ENCODE data around the gene ZNF84. TPM values are rescaled to one million over a fixed set of nuclear protein-coding genes. Genes with fewer than 3 reads are reported as not detected.

Gene ZNF84
- total and polyA plus RNA-seq, 11 donors = 6.7 to 24.0 (median 14.2) TPM

- no peak for TF ChIP-seq POLR2A (IDR thresholded peaks at IDR 0.05)
- H3K4me3 ChIP-seq = no peak overlapping the region
- ATAC-seq (no peak), DNase-seq (no peak)
- H3K27ac ChIP-seq = no peak overlapping the region
- H3K27me3 ChIP-seq = no peaks in the 10 kb centered on the region
- peaks cover 0 to 97% (median 45%) of the 10 kb centered on the region in 12 donors for H3K9me3 ChIP-seq
- no peaks in the 10 kb centered on the region for H3K4me1 ChIP-seq
- H3K36me3 ChIP-seq = peaks cover 0 to 3% (median 0%) of the 10 kb centered on the region in 9 donors
- intact Hi-C loops (cut with DNase I) = no loop called here
- WGBS, 4 donors = 81 to 97% (median 91%) methylated on average over 2 of the region's 2 CpGs
Observed at GRCh38 chr12:133023566-133023965, 13.7 kb upstream of the ZNF84 start.

GRCh38 chr12:133026996-133027395 is 10.3 kb upstream of the ZNF84 start:
- H3K27me3 ChIP-seq = no peaks in the 10 kb centered on the region
- peaks cover 0 to 93% (median 30%) of the 10 kb centered on the region in 12 donors for H3K9me3 ChIP-seq
- ATAC-seq (no peak), DNase-seq (no peak)
- no peak for TF ChIP-seq CTCF (IDR thresholded peaks at IDR 0.05)
- no peak for TF ChIP-seq POLR2A (IDR thresholded peaks at IDR 0.05)
- 90 to 93% (median 92%) methylated on average over 7 of the region's 7 CpGs for WGBS, 4 donors
- H3K4me3 ChIP-seq = no peak overlapping the region
- intact Hi-C loops (cut with DNase I) = no loop called here
- no peaks in the 10 kb centered on the region for H3K4me1 ChIP-seq
- H3K27ac ChIP-seq = no peak overlapping the region
- H3K36me3 ChIP-seq = no peaks in the 10 kb centered on the region

GRCh38 chr12:133038118-133038709 is 905 bp downstream of the ZNF84 start:
- ATAC-seq (no peak), DNase-seq (no peak)
- 45 to 53% (median 50%) methylated on average over 4 of the region's 4 CpGs for WGBS, 4 donors
- intact Hi-C loops (cut with DNase I) = loop anchor here in 6 of 10 donors (5.0 to 10.0 kb wide), 5 partner anchors 39 to 94 kb away; partner anchors contain the start of genes ZNF26 (in 4 of the 6), ZNF10 (in 2 of the 6), ZNF891 (in 2 of the 6) and ZNF140 (in 1 of the 6)
- no peak for TF ChIP-seq CTCF (IDR thresholded peaks at IDR 0.05)
- TF ChIP-seq POLR2A (IDR thresholded peaks at IDR 0.05) = no peak
- H3K27me3 ChIP-seq = no peaks in the 10 kb centered on the region
- peak overlapping the region in 11 of 12 donors; percentile 89 to 97 (median 93) for H3K27ac ChIP-seq
- H3K4me1 ChIP-seq = peaks cover 0 to 21% (median 7%) of the 10 kb centered on the region in 12 donors
- H3K9me3 ChIP-seq = peaks cover 0 to 75% (median 43%) of the 10 kb centered on the region in 12 donors
- H3K36me3 ChIP-seq = peaks cover 6 to 35% (median 22%) of the 10 kb centered on the region in 9 donors
- H3K4me3 ChIP-seq = peak overlapping the region; percentile 60 to 86 (median 78)

GRCh38 chr12:133046698-133047097 is 9.4 kb downstream of the ZNF84 start:
- TF ChIP-seq CTCF (IDR thresholded peaks at IDR 0.05) (no peak), POLR2A (IDR thresholded peaks at IDR 0.05) (no peak)
- Histone ChIP-seq H3K36me3 (peaks cover 25 to 99% (median 88%) of the 10 kb centered on the region in 9 donors), H3K27ac (no peak overlapping the region), H3K9me3 (peaks cover 5 to 100% (median 99%) of the 10 kb centered on the region in 12 donors), H3K27me3 (no peaks in the 10 kb centered on the region), H3K4me3 (no peak overlapping the region), H3K4me1 (no peaks in the 10 kb centered on the region)
- intact Hi-C loops (cut with DNase I) = no loop called here
- DNase-seq = no peak
- 97 to 98% (median 97%) methylated on average over 3 of the region's 3 CpGs for WGBS, 4 donors
- no peak for ATAC-seq
